RCC 7860 (cell line): ENCODE data around the gene ANGPTL8.

Experiments
- DNase-seq: peaks from one replicate; pipeline ENCODE4 v3.0.0-alpha.2; 2015; ENCODE audit warnings: low spot score
- FAIRE-seq: peaks from 2 replicates; lab custom pipeline; 2012; peaks lifted over from hg19 to GRCh38; lab: Jason Lieb, UNC

The ANGPTL8 gene

GRCh38 chr19:11286312-11286974 lies 47.0 kb downstream of the ANGPTL8 start:
- DNase-seq, result no peak
- FAIRE-seq, result no peak

DNA sequence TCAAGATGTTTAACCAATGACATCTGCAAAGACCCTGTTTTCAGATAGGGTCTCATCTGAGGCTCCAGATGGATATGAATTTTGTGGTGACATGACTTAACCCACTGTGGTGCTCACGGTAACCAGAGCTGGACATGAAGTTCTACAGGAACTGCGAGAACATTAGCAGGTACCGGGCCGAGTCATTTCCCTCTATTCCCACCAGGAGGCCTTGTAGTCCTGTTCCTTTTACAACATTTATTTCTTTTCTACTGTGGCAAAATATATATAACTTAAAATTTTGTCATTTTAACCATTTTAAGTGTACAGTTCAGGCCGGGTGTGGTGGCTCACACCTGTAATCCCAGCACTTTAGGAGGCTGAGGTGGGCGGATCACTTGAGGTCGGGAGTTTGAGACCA lies 48.9 kb downstream of the ANGPTL8 start:
- FAIRE-seq (no peak), DNase-seq (no peak)

GRCh38 chr19:11290256-11290655 lies 50.8 kb downstream of the ANGPTL8 start:
- FAIRE-seq (no peak), DNase-seq (no peak)

DNA sequence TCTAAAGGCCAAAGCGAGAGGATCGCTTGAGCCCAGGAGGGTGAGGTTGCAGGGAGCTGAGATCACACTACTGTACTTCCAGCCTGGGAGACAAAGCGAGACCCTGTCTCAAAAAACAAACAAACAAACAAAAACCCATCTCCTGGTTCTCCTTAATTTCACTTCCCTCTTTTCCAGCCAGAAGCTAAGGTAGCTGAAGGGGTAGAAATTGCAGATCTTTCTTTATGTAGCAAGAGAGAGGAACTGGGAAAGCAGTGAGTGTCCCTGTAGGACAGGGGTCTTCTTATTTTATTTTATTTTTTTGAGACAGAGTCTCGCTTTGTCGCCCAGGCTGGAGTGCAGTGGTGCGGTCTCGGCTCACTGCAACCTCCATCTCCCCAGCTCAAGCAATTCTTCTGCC lies 52.0 kb downstream of the ANGPTL8 start:
- DNase-seq, result no peak
- FAIRE-seq, result no peak
